ENCODE measurements around the gene TEK.
A peak's percentile ranks its signal among the peaks of the same experiment; 100 is the strongest.
"Not testable (repeated sequence)": the region's sequence is repeated elsewhere in the genome, so short reads cannot be mapped to it uniquely, and the experiment has no call there.

TEK gene

GRCh38 chr9:27209034-27209433 lies 100.0 kb downstream of the TEK start:
- no peak for DNase-seq (ENCODE audit: insufficient read length, low spot score)
- no peak for FAIRE-seq

GRCh38 chr9:27210588-27210987 lies 101.6 kb downstream of the TEK start:
- no peak for DNase-seq (ENCODE audit: insufficient read length, low spot score)
- FAIRE-seq: no peak

- DNase-seq (ENCODE audit: insufficient read length, low spot score): no peak
- FAIRE-seq: no peak
Measured at GRCh38 chr9:27212191-27212590, 103.2 kb downstream of the TEK start.

DNA sequence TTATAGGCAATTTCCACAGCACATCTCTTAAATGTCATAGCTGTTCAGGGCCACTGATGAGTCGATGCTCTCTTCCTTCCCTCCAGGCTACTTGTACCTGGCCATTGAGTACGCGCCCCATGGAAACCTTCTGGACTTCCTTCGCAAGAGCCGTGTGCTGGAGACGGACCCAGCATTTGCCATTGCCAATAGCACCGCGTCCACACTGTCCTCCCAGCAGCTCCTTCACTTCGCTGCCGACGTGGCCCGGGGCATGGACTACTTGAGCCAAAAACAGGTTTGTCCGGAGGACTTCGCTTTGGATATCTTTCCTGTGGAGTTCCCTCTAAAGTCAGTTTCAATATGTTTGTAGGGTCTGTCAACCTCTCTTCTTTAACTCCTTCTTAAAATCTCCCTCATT lies 103.6 kb downstream of the TEK start:
- DNase-seq (ENCODE audit: insufficient read length, low spot score) (no peak), FAIRE-seq (no peak)

- DNase-seq (ENCODE audit: insufficient read length, low spot score) (no peak), FAIRE-seq (no peak)
Measured at GRCh38 chr9:27227192-27227591, 118.2 kb downstream of the TEK start.

DNA sequence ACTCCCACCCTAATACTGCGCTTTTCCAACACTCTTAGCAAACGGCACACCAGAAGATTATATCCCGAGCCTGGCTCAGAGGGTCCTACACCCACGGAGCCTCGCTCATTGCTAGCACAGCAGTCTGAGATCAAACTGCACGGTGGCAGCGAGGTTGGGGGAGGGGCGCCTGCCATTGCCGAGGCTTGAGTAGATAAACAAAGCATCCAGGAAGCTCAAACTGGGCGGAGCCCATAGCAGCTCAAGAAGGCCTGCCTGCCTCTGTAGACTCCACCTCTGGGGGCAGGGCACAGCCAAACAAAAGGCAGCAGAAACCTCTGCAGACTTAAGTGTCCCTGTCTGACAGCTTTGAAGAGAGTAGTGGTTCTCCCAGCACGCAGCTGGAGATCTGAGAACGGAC lies 130.6 kb downstream of the TEK start:
- DNase-seq (ENCODE audit: insufficient read length, low spot score); FAIRE-seq: not testable (repeated sequence)

GRCh38 chr9:27247756-27248155 lies 138.7 kb downstream of the TEK start:
- peak; percentile 8 for DNase-seq (ENCODE audit: insufficient read length, low spot score)
- no peak for FAIRE-seq

GRCh38 chr9:27248702-27249101 lies 139.7 kb downstream of the TEK start:
- no peak for FAIRE-seq

GRCh38 chr9:27258662-27259061 lies 149.6 kb downstream of the TEK start:
- DNase-seq (ENCODE audit: insufficient read length, low spot score): no peak
- FAIRE-seq: no peak

More at GRCh38 chr9:27248702-27249101, 139.7 kb downstream of the TEK start:
- no peak for DNase-seq (ENCODE audit: insufficient read length, low spot score)

- DNase-seq (ENCODE audit: insufficient read length, low spot score) (no peak), FAIRE-seq (no peak)
Measured at GRCh38 chr9:27260789-27261516, 151.9 kb downstream of the TEK start.

GRCh38 chr9:27261517-27262211 lies 152.6 kb downstream of the TEK start:
- DNase-seq (ENCODE audit: insufficient read length, low spot score) (no peak), FAIRE-seq (no peak)

- no peak for DNase-seq (ENCODE audit: insufficient read length, low spot score)
- no peak for FAIRE-seq
Measured at GRCh38 chr9:27272103-27272502, 163.1 kb downstream of the TEK start.

- DNase-seq (ENCODE audit: insufficient read length, low spot score) (no peak), FAIRE-seq (no peak)
Measured at GRCh38 chr9:27273186-27273585, 164.2 kb downstream of the TEK start.

GRCh38 chr9:27276193-27277030 lies 167.4 kb downstream of the TEK start:
- FAIRE-seq (no peak), DNase-seq (ENCODE audit: insufficient read length, low spot score) (peak; percentile 37)

DNA sequence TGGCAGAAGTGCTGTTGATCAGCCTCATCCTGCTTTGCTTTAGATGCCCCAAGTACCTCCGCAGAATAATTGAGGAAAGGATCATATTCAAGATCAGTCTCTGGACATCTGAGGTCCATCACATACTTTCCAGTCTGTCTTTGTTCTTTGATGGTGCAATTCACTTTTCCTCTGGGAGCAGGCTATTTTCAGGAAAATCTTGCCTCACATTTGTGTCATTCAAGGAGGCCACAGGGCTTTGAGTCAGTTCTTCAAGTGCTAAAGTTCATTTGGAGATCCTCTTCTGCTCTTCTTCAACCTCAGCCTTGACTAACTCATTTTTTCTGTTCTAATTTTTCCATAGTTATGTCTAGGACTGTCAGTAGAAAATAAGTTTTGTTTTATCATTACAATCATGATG lies 169.3 kb downstream of the TEK start:
- FAIRE-seq (no peak), DNase-seq (ENCODE audit: insufficient read length, low spot score) (no peak)

DNA sequence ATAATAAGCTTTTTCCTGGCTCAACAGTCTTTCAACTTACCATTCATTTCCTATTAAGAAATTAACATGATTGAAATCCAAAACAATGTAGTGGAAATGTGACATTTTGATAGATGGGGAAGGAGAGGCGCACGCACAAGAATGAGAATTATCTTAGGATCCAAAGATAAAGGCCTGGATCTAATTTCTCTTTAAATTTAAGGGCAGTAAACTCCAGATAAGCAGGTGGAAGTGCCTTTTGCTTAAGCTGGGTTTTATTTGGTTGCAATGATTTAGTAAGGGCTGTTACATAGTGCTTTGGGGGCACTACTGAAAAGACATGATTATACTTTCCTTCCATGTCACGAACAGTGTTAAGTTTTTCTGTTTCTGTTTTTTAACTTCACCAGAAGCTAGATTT lies 170.6 kb downstream of the TEK start:
- no peak for DNase-seq (ENCODE audit: insufficient read length, low spot score)
- no peak for FAIRE-seq

All from HTR-8/SVneo (cell line).